Fibroblast of peridontal ligament (primary cell): ENCODE data around the gene AP2A2.

Source experiments
- DNase-seq: peaks from one replicate; pipeline ENCODE4 v3.0.0-alpha.2; 2010; ENCODE audit errors: extremely low read depth

AP2A2 gene

DNA sequence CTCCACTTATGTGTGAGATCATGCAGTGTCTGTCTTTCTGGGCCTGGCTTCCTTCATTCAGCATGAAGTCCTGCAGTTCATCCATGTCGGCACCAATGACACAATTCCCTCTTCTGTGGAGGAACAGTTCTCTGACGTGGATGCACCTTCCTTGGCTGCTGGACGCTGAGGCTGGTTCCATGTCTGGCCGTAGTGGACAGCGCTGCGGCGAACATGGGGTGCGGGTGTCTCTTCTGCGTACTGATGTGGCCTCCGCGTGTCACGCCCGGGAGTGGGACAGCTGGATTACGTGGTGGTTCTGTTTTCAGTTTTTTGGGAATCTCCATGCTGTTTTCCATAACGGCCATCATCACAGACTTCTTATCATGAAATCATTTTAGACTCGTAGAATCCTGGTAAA is 132.1 kb downstream of the AP2A2 start:
- no peak for DNase-seq

DNA sequence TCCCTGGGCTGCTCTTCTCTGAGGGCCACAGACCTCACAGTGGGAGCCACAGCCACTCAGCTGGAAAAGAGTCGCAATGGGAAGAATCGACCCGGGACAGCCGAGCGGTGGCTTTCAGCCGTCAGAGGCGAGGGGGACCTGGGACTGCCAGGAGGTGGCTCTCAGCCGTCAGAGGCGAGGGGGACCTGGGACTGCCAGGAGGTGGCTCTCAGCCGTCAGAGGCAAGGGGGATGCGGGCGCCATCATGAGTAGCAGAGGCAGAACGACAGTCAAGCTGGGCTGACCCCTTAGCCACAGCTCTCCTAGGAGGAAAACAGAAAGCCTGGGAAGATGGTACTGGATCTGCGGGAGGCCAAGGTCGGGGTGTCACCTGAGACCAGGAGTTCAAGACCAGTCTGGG is 134.1 kb downstream of the AP2A2 start:
- DNase-seq, result no peak

GRCh38 chr11:1060410-1060809 is 134.7 kb downstream of the AP2A2 start:
- no peak for DNase-seq

- peak; percentile 76 for DNase-seq
Observed at GRCh38 chr11:1060852-1061616, 135.4 kb downstream of the AP2A2 start.
